ENCODE measurements around the gene GAS2L1.

DNA sequence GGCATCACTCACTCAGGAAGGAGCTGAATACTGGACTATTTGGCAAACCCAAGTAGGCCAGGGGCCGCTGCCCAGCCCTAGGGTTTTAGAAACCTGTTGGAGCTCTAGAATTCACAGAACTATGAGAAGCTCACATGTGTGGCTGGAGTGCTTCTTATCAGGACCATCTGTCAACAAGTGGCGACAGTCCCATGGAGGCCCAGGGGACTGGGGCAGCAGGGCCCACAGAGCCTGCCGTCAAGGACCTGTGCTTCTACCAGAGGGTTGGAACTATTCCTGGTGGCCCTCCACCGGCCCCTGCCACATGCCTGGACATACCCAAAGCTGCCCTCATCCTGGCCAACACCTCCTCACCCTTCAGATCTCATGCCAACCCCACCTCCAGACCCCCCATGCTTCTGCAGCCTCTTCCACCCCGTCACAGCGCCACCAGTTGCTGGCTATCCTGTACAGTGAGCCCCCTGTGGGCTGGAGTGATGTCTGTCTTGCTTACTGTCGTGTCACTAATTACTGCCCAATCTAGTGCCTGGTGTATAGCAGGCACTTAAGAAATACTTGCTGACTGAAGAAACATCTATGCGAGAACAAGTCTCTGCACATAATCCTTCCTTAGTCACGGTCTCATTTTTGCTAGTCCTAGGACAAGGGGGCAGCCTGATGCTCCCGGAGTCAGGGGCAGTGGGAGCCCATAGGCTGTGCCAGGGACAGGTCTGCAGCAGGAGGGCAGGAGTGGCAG, 36.3 kb downstream of the GAS2L1 start:
- TF ChIP-seq EZH2 (IDR thresholded peaks at IDR 0.05; ENCODE audit: borderline replicate concordance, insufficient read depth, low read depth, low read length, poor library complexity, severe bottlenecking), result no peak
- TF ChIP-seq, protein P1, sequence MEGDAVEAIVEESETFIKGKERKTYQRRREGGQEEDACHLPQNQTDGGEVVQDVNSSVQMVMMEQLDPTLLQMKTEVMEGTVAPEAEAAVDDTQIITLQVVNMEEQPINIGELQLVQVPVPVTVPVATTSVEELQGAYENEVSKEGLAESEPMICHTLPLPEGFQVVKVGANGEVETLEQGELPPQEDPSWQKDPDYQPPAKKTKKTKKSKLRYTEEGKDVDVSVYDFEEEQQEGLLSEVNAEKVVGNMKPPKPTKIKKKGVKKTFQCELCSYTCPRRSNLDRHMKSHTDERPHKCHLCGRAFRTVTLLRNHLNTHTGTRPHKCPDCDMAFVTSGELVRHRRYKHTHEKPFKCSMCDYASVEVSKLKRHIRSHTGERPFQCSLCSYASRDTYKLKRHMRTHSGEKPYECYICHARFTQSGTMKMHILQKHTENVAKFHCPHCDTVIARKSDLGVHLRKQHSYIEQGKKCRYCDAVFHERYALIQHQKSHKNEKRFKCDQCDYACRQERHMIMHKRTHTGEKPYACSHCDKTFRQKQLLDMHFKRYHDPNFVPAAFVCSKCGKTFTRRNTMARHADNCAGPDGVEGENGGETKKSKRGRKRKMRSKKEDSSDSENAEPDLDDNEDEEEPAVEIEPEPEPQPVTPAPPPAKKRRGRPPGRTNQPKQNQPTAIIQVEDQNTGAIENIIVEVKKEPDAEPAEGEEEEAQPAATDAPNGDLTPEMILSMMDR (IDR thresholded peaks at IDR 0.05), result no peak

Measured in B cell (primary cell).